Mesothelial cell of epicardium (in vitro differentiated cells): Measurements from ENCODE around the gene ACTR3C. TPM values are rescaled to one million over a fixed set of nuclear protein-coding genes. Genes with fewer than 3 reads are reported as not detected.
A peak's percentile ranks its signal among the peaks of the same experiment; 100 is the strongest.
"Not testable (repeated sequence)": the region's sequence is repeated elsewhere in the genome, so short reads cannot be mapped to it uniquely, and the experiment has no call there.

Source experiments
- DNase-seq, 2 experiments: peaks; one replicate each; pipeline ENCODE4 v3.0.0; 2021; ENCODE audit warnings: low spot score in 2 of 2; ENCODE audit not compliant: unreplicated experiment in 2 of 2
- H3K27ac Mint-ChIP-seq: 2 replicates; pipeline ENCODE4 v1.8.0; 2021; ENCODE audit warnings: mixed read lengths
- H3K27me3 Mint-ChIP-seq: 2 replicates; pipeline ENCODE4 v1.8.0; 2021; ENCODE audit warnings: low read depth, mixed read lengths
- H3K36me3 Mint-ChIP-seq: 2 replicates; pipeline ENCODE4 v1.8.0; 2021; ENCODE audit warnings: mixed read lengths
- H3K4me1 Mint-ChIP-seq: 2 replicates; pipeline ENCODE4 v1.8.0; 2021; ENCODE audit warnings: mixed read lengths
- H3K4me3 Mint-ChIP-seq: 2 replicates; pipeline ENCODE4 v1.8.0; 2021; ENCODE audit warnings: mild to moderate bottlenecking, moderate library complexity, mixed read lengths
- H3K9me3 Mint-ChIP-seq: 2 replicates; pipeline ENCODE4 v1.8.0; 2021; ENCODE audit warnings: mixed read lengths
- total RNA-seq: library from RNA; stranded (reverse); gene quantifications from 3 replicates; pipeline ENCODE4 v1.2.1, GENCODE V29; 2021

The ACTR3C gene
- total RNA-seq, 1 donor from 2014 or later: 0.40 TPM

- DNase-seq, H3K4me1 Mint-ChIP-seq, H3K36me3 Mint-ChIP-seq, H3K27ac Mint-ChIP-seq, H3K4me3 Mint-ChIP-seq, H3K9me3 Mint-ChIP-seq: not testable (repeated sequence)
- peaks cover 26% of the 10 kb centered on the region for H3K27me3 Mint-ChIP-seq
These were observed 60.7 kb downstream of the ACTR3C start for GRCh38 chr7:150262656-150263055.

- not testable (repeated sequence) for H3K4me1 Mint-ChIP-seq, DNase-seq, H3K36me3 Mint-ChIP-seq, H3K4me3 Mint-ChIP-seq, H3K9me3 Mint-ChIP-seq, H3K27ac Mint-ChIP-seq
- peaks cover 11% of the 10 kb centered on the region for H3K27me3 Mint-ChIP-seq
These were observed 75.6 kb downstream of the ACTR3C start for GRCh38 chr7:150247745-150248144.

- H3K4me3 Mint-ChIP-seq, DNase-seq, H3K4me1 Mint-ChIP-seq, H3K27me3 Mint-ChIP-seq, H3K36me3 Mint-ChIP-seq, H3K9me3 Mint-ChIP-seq, H3K27ac Mint-ChIP-seq: not testable (repeated sequence)
These were observed 78.1 kb downstream of the ACTR3C start for GRCh38 chr7:150245208-150245607.

GRCh38 chr7:150242935-150243334 is 80.4 kb downstream of the ACTR3C start:
- not testable (repeated sequence) for H3K27me3 Mint-ChIP-seq, H3K27ac Mint-ChIP-seq, H3K36me3 Mint-ChIP-seq, DNase-seq, H3K4me1 Mint-ChIP-seq, H3K4me3 Mint-ChIP-seq, H3K9me3 Mint-ChIP-seq

GRCh38 chr7:150225444-150225843 is 97.9 kb downstream of the ACTR3C start:
- not testable (repeated sequence) for H3K4me3 Mint-ChIP-seq, DNase-seq, H3K4me1 Mint-ChIP-seq, H3K9me3 Mint-ChIP-seq, H3K27ac Mint-ChIP-seq, H3K36me3 Mint-ChIP-seq
- peaks cover 50% of the 10 kb centered on the region for H3K27me3 Mint-ChIP-seq

- H3K4me3 Mint-ChIP-seq, H3K9me3 Mint-ChIP-seq, DNase-seq, H3K4me1 Mint-ChIP-seq, H3K27ac Mint-ChIP-seq, H3K36me3 Mint-ChIP-seq: not testable (repeated sequence)
- H3K27me3 Mint-ChIP-seq: peaks cover 59% of the 10 kb centered on the region
These were observed 101.0 kb downstream of the ACTR3C start for GRCh38 chr7:150222083-150222972.

GRCh38 chr7:150220673-150221181 is 102.6 kb downstream of the ACTR3C start:
- H3K27ac Mint-ChIP-seq, H3K4me1 Mint-ChIP-seq, H3K36me3 Mint-ChIP-seq, H3K4me3 Mint-ChIP-seq, DNase-seq, H3K9me3 Mint-ChIP-seq: not testable (repeated sequence)
- H3K27me3 Mint-ChIP-seq: peaks cover 50% of the 10 kb centered on the region

GRCh38 chr7:150219941-150220658 is 103.2 kb downstream of the ACTR3C start:
- H3K27ac Mint-ChIP-seq, H3K9me3 Mint-ChIP-seq, H3K4me1 Mint-ChIP-seq, DNase-seq, H3K36me3 Mint-ChIP-seq: not testable (repeated sequence)
- Mint-ChIP-seq H3K4me3 (peak overlapping the region; percentile 17), H3K27me3 (peaks cover 48% of the 10 kb centered on the region)

- H3K4me1 Mint-ChIP-seq, H3K36me3 Mint-ChIP-seq, DNase-seq, H3K4me3 Mint-ChIP-seq, H3K27ac Mint-ChIP-seq, H3K9me3 Mint-ChIP-seq: not testable (repeated sequence)
- peaks cover 23% of the 10 kb centered on the region for H3K27me3 Mint-ChIP-seq
These were observed 116.5 kb downstream of the ACTR3C start for GRCh38 chr7:150206848-150207247.

- H3K4me1 Mint-ChIP-seq, DNase-seq, H3K27ac Mint-ChIP-seq, H3K9me3 Mint-ChIP-seq, H3K4me3 Mint-ChIP-seq, H3K36me3 Mint-ChIP-seq: not testable (repeated sequence)
- H3K27me3 Mint-ChIP-seq: peaks cover 16% of the 10 kb centered on the region
These were observed 117.5 kb downstream of the ACTR3C start for GRCh38 chr7:150205866-150206265.

- not testable (repeated sequence) for H3K36me3 Mint-ChIP-seq, H3K9me3 Mint-ChIP-seq, DNase-seq, H3K27ac Mint-ChIP-seq, H3K4me3 Mint-ChIP-seq, H3K4me1 Mint-ChIP-seq
- H3K27me3 Mint-ChIP-seq: peaks cover 16% of the 10 kb centered on the region
These were observed 118.8 kb downstream of the ACTR3C start for GRCh38 chr7:150204577-150204976.

GRCh38 chr7:150202894-150203293 is 120.5 kb downstream of the ACTR3C start:
- not testable (repeated sequence) for H3K9me3 Mint-ChIP-seq, H3K4me1 Mint-ChIP-seq

More at GRCh38 chr7:150202894-150203293, 120.5 kb downstream of the ACTR3C start:
- H3K27me3 Mint-ChIP-seq: peaks cover 14% of the 10 kb centered on the region
- not testable (repeated sequence) for H3K27ac Mint-ChIP-seq, H3K4me3 Mint-ChIP-seq, DNase-seq, H3K36me3 Mint-ChIP-seq
